Activated CD8-positive, alpha-beta memory T cell treated with anti-CD3 and anti-CD28 coated beads for 4 hours (primary cell): ENCODE results near the gene CRYGN.

Experiments
- DNase-seq, 2 donors: peaks; one replicate each; pipeline ENCODE4 v3.0.0-alpha.2; 2020; ENCODE audit warnings: low read depth in 2 of 2

The CRYGN gene

DNA sequence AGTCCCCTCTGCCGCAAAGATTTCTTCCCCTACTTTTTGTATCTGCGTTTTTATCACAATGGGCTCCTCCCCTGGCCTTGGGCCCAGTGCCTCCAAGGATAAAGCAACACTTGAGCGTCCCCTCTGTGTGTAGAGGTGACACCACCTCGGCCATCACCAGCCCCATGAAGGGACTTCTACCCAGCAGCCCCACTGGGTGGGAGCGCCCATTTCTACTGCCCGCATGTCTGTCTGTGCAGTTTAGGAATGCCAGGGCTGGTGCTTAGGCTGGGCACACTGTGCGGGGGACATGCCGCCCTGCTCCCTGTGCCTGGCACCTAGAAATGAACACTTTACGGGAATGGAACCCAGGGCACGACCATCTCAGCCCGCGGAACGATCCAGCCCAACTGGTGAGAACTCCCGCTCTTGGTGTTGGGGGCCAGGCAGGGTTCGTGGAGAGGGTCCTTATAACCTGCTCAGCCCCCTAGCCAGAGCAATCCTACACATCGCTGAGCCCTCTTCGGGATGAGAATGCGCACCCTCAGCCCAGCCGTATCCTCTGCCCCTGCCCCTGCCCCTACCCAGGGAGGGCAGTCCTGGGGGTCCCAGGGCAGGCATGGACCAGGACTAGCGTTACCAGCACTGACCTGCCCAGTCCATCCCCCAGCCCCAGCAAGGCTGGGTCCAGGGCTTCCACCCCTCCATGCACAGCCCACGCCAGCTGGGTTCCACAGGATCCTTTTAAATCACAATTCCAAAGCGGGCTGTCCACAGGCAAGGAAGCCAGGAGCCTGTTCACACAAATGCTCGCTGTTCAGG lies 12.8 kb downstream of the CRYGN start:
- no peak for DNase-seq

DNA sequence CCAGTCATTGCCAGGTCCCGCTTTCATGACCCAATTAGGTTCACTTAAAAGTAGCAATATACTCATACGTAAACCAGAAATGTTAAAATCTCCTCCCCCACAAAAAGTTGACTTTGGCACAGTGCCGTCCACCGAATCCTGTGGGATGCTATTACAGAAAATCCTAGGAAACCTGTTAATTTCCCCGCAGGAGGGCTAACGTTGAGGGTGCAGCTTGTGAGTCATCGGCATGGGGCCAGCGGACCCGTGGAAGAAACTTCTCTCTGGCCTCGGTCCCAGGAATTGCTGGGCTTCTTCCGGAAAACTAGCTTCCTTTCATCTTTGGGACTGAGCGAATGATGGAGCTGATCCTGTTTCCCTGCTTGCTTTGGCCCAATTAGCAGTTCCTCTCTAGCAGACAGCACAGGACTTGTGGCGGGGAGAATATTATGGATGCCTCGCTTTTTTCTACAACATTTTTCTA lies 13.5 kb downstream of the CRYGN start:
- no peak for DNase-seq

DNA sequence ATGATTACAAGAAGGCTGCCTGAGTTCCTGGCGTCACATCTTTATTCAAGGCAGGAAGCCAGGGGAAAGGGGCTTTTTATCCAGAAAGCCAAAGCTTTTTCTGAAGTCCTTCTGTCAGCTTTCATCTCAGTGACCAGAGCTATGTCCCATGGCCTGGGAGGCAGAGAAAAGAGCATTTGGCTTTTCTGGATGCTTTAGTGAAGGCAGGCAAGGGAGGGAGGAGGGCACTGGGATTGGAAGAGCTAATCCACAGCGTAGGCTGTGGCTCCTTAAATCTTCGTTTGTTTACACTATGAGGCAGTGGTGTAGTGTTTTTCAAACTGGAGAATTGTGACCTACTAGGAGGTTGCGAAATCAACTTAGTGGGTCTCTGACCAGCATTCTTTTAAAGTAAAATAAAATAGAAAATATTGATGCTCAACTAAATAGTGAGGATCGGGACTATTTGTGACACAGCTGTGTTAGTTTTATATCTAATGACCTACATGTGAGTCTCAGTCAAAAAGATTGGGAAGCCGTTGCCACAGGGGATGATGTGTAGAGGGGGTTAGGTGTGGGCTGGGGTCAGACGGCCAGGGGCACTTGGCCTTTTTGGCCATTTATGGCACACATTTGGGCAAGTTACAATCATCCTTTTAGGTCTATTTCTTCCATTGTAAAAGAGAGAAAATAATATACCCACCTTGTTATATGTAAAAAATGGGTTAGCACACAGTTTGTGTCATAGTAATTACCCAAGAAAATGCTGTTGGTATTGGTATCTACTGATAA lies 14.1 kb downstream of the CRYGN start:
- no peak for DNase-seq

DNA sequence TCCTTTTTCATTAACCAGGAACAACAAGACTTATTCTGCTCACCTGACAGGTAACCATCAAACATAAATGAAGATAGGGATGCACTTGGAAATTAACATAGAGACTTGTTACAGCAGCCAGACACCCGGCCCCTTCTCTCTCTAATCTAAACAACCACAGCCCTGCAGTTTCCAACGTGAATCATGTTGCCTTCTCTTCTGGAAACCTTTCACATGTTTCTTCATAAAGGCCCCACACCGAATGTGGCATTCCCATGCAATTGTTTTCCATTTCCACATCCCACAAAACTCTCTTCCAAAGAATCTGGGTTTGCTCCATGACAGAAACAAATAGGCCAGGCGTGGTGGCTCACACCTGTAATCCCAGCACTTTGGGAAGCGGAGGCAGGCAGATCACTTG lies 15.1 kb downstream of the CRYGN start:
- DNase-seq = no peak

DNA sequence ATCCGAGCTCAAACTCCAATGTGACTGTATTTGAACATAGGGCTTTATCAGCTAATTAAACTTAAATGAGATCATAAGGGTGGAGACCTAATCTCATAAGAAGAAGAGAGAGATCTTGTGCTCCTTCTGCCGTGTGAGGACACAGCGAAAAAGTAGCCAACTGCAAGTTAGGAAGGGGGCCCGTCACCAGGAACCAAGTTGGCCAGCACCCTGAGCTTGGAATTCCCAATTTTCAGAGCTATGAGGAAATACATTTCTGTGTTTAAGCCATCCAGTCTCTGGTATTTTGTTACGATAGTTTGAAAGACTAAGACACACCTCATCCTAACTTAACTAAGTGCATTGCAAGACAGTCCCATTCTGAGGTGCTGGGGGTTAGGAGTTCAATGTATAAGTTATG lies 16.0 kb downstream of the CRYGN start:
- DNase-seq = no peak

DNA sequence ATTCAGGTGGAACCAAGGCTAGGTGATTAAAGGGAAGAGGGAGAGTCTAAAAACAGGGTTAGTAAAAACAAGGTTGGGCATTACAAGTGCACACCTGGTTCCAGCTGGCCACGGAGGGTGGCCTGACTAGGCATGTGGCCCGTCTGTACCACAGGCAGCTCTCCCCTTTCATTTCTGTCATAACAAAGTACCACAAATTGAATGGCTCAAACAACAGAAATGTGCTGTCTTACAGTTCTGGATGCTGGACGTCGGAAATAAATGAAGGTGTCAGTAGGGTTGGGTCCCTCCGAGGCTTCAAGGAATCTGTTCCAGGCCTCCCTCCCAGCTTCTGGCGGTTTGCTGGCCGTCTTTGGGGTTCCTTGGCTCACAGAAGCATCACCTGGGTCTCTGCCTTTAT lies 16.7 kb downstream of the CRYGN start:
- DNase-seq = no peak

DNA sequence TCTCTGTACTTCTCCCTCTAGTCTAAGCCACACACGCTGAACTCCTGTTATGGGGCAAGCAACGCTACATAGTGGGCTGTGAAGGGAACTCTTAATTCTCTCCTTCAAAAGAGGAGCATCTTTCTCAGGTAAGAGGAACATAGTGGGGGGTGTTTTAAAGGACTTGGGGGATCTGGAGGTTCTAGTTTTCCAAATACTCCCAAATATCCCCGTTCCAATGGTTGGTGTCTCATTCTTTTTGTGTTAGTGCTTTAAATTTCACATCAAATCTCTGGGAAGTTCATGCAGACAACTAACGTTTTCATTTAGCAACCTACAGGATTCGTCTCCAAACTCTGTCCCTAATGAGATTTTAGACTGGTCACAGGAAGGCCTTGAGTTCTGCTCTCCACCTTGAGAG lies 17.7 kb downstream of the CRYGN start:
- DNase-seq = no peak

DNA sequence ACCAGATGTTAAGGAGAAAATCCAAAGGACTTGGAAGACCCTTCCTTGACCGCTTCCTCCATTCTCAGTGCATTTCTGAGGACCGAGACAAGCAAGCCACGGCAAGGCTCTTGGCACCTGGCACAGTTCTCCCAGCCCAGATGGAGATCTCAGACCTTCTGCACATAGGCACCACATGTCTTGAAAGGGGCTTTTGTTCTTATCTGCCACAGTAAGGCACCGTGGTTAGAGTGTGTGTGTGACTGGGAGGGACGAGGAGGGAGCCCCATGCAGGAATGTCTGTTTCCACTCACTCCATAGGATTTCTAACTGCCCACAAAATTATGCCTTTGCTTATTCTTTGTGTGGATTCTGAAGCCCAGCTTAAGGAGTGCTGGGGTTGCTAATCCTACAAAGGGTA lies 19.8 kb downstream of the CRYGN start:
- DNase-seq = no peak

DNA sequence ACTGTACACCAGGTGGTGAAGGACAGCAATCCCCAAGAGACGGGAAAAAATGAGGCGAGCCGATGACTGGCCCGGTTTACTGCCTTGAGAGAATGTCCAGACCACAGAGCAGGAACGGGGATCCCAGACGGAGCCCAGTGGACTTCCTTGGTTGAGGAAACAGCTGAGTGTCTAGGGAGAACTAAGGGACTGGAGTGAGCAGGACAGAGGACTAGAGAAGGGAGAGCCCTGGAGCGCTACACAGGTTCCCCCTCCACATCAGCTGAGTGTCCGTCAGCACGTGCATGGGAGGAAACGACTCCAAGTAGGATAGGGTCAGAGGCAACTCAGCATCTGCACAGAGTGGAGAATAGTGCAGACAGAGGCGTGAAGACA lies 23.0 kb downstream of the CRYGN start:
- DNase-seq = no peak

DNA sequence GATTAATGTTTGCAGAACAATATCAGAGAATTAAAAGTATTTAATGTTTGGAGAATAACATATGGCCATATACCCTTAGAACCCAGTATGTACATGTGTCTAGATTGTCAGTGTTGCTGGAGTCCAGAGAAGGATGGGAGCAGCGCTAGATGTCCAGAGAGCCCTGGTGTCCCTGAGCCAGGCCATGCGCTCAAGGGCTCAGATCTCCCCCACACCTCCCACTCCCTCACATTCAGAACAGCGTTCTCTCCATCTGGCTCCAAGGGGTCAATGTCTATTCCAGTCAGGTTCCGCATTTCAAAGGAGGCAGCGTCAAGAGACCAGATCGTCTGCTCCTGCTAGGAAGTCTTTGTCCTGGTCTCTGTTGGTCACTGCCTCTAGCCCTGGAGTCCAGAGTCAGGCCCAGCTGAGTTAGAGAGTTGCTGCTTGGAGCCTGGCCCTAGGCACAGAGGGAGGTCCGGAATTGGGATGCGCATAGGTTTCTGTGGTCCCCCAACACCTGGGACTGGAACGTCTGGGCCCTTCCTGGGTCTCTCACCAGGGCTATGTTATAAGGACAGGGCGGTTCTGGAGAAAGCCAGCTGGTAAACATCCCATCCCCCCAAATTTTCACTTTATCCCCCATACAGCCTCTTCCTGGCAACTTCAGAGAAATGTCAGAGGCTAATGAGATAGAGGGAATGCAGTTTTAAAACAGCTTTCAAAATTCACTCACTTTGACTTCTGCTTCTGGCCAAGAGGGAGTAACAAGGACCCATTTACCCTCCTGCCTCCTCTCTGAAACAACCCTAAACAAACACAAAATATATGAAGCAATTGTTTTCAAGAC lies 23.6 kb downstream of the CRYGN start:
- no peak for DNase-seq

DNA sequence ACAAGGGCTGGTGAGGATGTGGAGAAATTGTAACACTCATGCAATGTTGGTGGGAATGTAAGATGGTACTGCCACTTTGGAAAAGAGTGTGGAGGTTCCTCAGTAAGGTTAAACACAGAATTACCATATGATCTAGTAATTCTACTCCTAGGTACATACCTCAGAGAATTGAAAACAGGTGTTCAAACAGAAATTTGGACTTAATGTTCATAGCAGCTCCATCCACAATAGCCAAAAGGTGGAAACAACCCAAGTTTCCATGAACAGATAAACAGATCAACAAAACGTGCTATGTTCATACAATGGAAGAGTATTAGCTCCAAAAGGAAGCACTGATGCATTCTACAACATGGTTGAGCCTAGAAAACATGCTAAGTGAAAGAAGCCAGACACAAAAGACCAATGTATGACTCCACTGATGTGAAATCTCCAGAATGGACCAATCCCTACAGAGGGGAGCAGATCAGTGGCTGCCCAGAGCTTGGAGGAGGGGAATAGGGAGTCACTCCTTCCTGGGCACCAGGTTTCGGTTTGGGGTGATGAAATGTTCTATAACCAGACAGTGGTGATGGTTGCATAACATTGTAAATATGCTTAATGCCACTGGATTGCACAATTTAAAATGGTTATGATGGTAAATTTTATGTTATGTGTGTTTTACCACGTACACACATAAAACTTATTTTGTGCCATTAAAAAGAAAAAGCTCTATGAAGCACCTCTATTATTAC lies 24.4 kb downstream of the CRYGN start:
- no peak for DNase-seq

DNA sequence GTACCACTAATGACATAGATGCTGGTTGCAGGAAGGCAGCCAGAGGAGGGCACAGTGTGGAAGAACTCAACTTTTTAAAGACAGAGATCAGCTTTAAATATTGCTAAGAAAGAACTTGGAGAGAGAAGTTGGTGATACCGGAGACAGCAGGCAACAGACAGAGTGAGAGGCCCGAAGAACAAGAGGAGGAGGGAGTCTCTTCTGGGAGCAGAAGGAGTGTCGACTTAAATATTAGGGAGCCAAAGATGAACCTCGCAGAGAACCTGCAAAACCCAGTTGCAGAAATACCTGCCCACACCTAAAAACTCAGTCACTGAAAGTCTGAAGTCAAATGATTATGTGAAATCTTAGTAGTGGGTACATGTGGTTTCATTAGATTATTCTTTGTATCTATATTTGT lies 26.7 kb downstream of the CRYGN start:
- DNase-seq = no peak

DNA sequence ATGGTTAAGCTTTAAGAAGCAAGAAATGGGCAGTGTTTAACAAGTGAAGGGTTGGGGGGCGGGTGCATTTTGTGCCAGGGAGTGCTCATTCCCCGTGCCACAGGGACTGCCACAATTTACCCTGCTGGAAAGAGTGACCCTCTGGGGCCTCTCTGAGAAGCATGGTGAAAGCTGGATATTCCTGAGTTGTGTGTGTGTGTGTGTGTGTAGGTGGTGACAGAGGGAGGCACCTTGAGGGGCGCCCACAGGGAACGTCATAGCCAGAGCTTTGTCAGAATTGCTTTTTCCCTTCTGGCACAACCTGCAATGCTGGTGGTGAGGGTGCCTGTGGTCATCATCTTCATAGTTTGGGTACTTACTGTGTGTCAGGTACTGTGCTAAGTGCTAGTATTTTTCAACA lies 27.6 kb downstream of the CRYGN start:
- no peak for DNase-seq

DNA sequence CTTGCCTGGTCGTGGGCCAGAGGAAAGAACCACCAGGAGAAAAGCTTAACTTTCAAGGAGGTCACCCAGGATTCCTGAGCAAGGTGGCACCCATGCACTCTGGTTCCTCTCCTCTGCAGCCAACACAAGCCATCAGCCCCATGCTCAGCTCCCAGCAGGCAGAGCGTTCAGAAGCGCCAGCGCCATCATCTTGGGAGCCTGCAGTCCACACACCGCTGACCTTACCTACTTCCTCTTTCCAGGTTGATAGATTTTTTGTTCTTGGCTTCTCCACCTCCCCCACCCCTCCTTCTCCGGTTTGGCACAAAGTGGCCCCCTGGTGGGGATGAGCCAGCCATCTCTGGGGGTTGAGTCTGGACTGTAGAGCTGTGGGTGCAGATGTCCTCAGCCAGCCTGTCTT lies 28.4 kb downstream of the CRYGN start:
- no peak for DNase-seq

DNA sequence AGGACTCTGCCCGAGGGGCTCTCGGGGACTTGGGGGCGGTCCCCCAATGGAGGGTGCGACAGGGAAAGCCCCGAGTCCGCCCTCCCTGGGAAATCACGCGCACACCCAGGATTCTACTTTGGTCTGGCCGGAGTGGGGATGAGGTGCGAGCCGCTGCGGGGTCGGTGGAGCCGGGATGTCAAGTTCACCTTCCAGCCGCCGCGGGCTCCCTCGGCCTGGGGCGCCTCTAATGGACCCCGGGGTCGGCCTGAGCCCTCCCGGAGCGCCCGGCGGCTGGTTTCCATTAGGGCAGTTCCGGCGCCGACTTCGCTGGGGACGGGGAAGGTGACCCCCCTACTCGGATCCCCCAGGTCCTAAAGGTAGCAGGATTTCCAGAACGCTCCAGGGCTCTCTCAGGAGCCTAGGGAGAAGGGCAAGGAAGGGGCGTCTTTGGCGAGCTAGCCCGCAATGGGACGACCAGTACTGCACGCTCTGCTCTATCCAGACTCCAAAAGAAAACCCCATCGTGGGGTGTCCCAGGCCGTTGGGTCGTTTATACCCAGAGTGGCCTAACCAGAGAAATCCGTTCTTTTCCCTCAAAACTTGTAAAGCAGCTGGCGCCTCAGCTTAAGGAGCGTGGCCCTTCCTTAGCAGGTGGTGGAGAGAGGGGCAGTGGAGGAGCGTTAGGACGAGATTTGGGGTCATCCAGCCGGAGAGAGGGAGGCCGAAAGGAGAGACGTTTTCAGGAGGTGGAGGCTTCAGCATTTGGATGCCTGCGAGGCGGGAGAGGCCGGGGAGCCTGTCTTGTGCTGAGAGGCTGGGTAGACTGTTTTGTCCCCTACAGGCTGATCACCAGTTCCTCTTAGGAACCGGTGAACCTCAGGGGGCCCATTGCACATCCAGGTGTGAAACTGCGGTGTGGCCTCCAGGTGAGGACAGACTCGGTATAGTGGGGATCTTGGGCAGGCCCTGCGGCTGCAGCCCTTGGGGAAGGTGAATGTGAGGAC lies 29.2 kb downstream of the CRYGN start:
- DNase-seq = no peak

DNA sequence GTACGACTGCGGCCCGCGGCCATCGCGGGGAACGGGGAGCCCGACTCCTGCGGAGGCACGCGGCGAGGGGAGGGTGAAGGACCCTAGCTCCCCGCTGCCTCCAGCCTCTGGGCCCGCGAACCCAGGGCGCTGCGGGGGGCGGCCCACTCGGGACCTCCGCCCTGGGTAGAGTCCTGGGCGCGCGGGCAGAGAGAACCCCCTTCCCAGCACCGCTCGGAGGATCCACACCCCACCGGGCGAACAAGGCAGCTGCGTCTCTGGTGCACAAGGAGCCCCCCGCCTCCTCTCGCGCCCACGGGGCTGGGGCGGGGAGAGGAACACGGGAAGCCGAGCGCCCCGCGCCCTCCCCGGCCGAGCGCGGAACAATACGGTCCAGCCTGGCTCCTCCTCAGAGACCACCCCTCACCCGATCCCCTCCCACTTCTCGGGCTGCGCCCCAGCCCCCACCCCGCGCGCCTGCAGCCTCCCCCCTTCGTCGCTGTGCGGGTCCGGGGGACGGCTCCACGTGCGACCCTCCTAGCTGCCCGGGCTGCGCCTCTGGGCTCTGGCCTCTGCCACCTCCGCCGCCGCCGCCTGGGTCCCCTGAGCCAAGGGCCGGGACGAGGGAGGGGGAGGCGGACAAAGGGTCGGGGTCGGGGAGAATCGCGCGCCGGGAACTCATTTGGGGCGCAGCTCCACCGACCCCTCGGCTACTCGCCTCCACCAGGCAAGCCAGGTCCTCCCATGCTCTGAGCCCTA lies 30.1 kb downstream of the CRYGN start, which contains the start of gene WDR86:
Gene WDR86 (minus strand): TSS at position 372 of the 738 bp plus-strand sequence. CDS start 449 bp downstream, outside the sequence.
- no peak for DNase-seq

DNA sequence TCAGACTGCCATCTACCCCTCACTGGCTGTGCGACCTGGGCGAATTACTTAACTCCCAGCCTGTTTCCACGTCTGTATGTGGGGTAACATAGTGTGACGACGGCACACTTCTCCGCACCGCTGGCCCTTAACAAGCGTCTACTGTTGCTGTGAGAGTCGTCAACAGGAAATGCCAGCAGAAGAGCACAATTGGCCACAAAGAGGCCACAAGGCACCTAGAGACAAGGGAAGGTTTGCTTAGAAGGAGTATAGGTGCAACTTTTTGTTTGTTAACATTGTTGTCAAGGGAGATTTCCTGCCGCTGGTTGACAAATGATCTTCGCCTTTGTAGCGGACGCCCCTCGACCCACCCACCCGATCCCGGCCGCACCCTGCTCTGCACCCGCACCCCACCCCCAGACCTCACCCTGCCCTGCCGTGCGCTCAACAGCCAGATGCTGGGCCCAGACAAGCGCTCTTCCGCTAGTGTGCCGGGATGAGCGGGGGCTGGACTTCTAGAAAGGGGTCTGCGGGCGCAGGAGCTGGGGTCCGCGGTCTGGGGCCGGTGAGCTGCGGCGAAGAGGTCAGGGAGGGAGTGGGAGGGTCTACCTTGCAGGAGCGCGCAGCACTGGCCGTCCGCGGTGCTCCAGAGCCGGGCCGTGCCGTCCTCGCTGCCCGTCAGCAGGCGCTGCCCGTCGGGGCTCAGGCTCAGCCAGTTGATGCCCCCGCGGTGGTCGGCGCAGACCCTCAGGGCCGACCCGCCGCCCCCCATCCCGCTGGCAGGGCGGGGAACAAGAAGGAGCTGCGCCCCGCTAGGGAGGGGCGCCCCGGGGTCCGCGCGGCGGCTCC lies 30.9 kb downstream of the CRYGN start:
- DNase-seq = peak in 1 of 2 donors; percentile 23

DNA sequence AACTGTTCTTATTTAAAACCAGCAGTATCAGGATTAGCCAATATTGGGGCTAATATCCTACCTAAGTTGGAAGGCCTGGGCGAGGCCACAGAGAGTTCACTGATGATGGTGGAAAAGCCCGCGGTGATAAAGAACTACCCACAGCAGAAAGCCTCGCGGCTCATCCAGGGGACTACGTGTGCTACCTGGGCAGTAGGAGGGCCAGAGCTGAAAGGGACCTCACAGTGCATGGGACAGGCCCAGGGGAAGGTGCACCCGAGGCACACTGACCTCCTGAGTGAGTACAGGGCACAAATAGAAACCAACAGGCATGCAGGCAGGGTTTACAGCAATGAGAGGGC lies 31.5 kb downstream of the CRYGN start:
- no peak for DNase-seq
